Suppressor macrophage treated with lipopolysaccharide for 1 hour (primary cell): Measurements from ENCODE around the gene RAB3A.
"Not testable (repeated sequence)": the region's sequence is repeated elsewhere in the genome, so short reads cannot be mapped to it uniquely, and the experiment has no call there.

Experiments used
- DNase-seq, 3 donors: peaks; one replicate each; pipeline ENCODE4 v3.0.0-alpha.2; 2020 to 2022

RAB3A gene

GRCh38 chr19:18223860-18224524, 20.1 kb upstream of the RAB3A start:
- peak in 2 of 3 donors; percentile 41 to 66 for DNase-seq

DNA sequence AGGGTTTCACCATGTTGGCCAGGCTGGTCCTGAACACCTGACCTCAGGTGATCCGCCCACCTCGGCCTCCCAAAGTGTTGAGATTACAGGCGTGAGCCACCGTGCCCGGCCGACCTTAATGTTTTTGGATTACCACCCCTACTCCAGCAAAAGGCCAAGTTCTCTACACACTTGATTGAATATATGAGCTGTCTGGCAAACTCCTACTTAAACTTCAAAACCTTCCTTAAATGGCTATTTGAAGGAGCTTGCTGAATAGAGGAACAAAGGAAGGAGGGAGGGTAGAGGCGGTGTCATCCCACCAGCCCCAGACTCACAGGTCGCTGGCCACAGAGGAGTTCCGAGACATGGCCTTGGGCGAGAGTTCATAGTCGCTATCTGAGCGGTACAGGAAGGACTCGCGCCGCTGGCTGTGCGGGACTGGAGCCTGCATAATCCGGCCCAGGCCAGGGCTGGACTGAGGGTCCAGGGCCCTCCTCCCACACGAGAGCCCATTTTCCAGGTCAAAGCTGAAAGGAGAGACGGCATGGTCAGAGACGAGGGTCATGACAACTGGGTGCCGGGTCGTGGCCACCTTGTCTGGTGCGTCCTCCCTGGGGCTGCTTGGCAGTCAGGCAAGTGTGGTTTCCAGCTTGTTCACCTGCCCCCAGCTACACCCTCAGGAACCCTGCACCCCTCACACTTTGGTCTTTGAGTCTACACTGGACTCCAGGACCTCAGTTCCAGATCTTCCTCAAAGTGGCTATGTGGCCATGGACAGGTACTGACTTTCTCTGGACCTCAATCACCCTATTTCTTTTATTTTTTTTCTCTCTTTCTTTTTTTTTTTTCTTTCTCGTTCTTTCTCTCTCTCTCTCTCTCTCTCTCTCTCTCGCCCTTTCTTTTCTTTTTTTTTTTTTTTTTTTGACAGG, 18.2 kb upstream of the RAB3A start:
- DNase-seq: no peak

GRCh38 chr19:18220632-18221275, 16.9 kb upstream of the RAB3A start:
- DNase-seq: no peak

DNA sequence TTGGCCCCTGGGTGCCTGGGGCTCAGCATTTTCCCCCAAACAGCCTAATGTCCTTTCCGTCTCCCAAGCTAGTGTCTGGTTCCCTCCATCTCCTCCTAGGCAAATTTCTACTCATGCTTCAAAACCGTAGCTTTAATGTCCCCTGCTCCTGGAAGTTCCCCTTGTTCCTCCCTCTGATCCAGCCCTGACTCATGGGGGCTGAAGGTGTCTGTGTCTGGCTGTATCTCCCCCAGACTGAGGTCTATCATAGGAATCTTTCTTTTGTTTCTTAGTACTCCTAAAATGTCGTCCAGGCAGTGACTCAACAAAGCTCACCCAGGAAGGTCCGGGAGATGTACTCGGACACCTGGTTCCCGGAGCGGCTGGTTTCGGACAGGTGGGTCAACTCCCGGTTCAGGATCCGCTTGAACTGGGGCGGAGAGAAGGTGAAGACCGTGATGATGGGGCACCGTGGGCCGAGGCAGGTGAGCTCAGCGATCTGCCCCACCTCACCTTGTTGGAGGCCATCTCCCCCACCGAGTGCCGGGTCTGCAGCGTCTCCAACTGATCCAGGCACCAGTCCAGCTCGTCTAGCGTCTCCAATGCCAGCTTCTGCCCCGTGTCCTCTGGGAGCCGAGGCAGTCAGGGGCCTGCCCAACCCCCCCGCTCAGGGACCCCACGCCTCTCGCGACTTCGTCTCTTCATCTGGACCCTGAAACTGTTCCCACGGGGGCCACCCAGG, 16.2 kb upstream of the RAB3A start:
- peak; percentile 61 to 68 (median 62) for DNase-seq

- DNase-seq: no peak
Observed at GRCh38 chr19:18218600-18218999, 14.8 kb upstream of the RAB3A start.

DNA sequence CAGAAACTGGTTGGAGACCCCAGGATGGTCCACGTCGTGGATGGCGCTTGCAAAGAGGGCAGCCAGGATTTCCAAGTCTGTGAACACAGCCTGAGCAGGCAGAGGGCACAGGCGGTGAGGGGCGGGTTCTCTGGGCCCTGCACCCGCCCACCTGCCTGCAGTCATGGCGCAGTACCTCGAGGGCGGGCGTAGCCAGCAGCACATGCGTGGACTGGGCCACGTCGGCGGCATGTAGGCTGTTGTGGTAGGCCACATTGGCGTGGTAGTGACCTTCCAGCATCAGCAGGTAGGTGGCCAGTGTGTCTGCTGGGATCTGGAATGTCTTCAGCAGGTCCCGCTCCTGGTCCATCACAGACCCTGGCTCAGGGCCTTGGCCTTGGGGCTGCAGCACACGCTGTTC, 14.3 kb upstream of the RAB3A start:
- DNase-seq: no peak

DNA sequence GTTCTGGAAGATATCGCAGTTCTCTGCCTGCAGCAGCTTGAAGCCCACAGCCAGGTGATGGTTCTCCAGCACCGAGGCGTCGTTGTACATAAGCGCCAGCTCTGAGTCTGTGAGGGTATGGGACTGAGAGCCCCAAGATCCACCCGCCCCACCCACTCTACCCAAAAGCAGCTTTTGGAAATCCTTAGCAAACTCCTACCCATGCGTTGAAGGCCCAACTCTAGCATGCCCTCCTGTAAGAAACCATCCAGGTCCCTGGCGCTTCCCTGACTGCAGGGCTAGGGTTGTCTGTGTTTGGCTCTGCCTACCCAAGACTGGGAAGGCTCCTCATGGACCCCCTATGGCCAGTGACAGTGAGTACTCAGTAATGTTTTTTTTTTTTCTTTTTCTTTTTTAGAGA, 12.9 kb upstream of the RAB3A start:
- DNase-seq: no peak

- peak; percentile 56 to 66 (median 61) for DNase-seq
Observed at GRCh38 chr19:18214779-18215433, 11.1 kb upstream of the RAB3A start.

DNA sequence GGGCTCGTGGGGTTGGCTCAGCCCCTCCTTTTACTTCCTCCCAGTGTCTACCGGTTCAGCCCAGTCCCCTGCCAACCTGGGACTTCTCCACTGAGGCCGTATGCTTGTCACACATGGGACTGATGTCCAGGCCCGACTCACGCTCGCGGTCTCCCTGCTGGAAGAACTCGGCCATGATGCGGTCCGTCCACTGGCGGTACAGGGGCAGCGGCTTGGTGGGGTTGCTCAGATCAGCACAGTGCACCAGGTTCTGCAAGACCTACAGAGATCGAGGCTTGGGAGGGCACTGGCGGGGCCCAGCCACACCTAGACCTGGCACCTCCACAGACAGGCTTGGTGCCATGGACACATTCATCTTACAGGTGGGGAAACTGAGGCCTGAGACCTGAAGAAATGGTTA, 7.8 kb upstream of the RAB3A start:
- DNase-seq: no peak

DNA sequence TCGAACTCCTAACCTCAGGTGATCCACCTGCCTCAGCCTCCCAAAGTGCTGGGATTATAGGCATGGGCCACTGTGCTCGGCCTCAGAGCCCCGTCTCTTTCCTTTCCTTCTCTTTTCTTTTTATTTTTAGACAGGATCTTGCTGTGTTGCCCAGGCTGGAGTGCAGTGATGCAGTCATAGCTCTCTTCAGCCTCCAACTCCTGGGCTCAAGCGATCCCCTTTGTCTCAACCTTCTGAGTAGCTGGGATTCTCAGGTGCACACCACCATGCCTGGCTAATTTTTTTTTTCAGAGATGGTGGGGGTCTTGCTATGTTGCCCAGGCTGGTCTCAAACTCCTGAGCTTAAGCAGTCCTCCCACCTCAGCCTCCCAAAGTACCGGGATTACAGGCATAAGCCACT, 6.1 kb upstream of the RAB3A start:
- DNase-seq: not testable (repeated sequence)

DNA sequence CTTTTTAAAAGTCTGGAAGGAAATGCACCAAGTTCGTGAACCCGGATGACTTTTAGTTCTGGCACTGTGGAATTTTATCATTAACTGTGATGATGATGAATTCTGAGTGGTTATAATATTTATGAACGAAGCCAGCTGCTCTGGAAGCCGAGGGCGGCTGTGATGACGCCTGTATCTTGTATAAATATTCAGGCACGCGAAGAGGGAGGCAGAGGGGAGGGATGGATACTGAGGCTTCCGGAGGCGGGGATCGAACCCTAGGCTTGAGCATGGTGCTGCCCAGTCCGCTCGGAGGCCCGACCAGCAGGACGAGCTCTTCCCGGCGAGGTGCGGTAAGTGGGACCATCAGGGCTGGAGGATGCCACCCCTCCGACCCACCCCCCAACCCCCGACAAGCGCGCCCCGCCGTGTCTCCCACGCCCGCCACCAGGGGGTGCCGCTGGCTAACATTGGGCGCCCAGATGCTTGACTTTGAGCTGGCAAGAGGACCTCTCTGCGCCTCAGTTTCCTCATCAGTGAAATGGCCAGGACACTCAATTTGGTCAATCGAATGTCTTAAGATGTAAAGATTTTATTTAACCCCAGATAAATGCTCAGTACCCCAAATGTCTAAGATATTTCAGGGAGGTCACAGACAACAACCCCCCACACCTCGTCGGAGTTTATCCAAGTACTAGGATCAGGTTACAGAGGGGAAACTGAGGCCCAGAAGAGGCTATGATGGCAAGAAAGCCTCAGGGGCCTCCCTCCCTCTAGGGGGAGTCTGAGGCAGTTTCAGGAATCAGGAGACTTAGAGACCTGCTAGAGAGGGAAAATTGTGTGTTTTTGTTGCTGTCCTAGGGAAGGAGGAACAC, 4.5 kb upstream of the RAB3A start:
- peak; percentile 43 to 76 (median 61) for DNase-seq

- DNase-seq: no peak
Observed at GRCh38 chr19:18206018-18206417, 2.2 kb upstream of the RAB3A start.

- peak; percentile 54 to 77 (median 65) for DNase-seq
Observed at GRCh38 chr19:18205200-18205892, 1.5 kb upstream of the RAB3A start.

GRCh38 chr19:18204394-18205199, 755 bp upstream of the RAB3A start:
- DNase-seq: peak in 1 of 3 donors; percentile 26

DNA sequence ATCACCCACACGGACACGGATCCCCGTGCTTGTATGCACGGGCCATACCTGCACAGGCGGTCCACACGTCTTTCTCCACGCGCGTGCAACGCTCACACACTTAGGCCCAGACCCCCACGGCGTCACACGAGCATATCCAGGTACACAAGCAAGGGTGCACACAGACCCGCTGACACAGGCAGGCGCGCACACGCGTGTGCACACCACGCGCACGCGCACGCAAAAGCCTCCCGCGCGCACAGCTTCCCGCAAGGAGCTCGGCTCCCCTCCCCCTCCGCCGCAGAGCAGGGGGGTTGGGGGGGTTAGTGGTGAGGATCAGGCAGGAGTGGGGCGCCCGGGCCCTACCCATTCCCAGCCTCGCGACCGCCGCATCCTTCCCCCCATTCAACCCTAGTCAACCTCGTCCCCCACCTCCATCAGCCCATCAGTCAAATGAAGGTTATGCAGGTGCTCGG, 407 bp downstream of the RAB3A start:
- DNase-seq: peak in 1 of 3 donors; percentile 36

DNA sequence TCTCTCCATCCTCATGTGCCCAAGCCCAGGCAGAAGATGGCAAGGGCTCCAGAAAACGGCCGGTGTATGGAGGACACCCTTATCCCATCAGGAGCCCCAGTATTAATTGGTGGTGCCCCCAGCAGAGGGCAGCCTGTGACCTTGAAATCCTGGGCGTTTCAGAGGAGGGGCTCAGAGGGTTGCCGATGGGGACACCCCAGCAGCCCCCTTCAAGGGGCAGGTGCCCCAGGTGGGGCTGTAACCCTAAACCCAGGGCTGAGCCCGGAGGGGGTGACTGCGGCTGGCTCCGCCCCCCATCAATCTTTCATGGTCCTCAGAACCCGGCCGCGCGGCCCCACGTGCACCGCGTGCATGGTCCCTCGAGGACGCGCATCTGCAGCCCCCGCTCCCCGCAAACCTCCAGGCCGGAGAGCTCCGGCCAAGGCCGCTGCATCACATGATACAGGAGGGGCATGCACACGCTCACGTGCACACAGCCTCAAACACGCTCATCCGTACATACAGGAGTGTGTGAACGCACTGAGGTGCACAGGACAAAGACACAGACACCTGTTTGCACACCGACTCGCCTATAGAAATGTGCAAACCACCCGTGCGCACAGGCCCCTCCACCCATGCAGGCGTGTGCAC, 949 bp downstream of the RAB3A start:
- DNase-seq: peak in 1 of 3 donors; percentile 37

- peak in 1 of 3 donors; percentile 26 for DNase-seq
Observed at GRCh38 chr19:18202397-18202777, 1.5 kb downstream of the RAB3A start.

GRCh38 chr19:18198374-18198773, 5.5 kb downstream of the RAB3A start:
- DNase-seq: no peak

- no peak for DNase-seq
Observed at GRCh38 chr19:18197941-18198340, 5.9 kb downstream of the RAB3A start.
